ENCODE measurements around the gene DHX34.
"Not testable (repeated sequence)": the region's sequence is repeated elsewhere in the genome, so short reads cannot be mapped to it uniquely, and the experiment has no call there.

Gene DHX34

DNA sequence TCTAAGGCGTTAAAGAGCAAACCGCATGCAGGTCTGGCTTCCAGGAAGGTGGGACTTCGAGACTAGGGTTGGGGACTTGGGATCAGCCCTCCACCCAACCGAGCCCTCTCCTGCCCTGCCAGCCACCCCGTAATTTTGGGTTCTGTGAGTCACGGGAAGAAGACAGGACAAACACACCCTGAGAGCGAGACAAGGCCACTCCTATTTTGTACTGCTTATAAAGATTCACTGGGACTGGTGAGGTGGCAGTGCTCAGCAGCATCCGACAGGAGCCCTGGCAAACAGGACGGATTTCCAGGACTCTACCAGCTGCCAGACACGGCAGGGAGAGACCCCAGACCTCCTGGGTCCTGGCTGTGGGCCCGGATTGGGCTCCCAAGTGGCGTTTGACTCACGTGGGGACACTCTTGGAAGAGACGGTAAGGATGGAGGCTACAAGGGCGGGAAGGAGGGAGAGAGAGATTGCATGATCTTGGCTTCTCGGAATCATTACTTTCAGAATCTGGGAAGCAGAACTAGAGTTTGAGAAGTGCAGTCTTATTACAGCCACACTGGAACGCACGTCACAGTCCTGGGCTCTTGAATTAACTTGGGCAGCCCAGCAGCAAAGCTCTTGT, 17.1 kb upstream of the DHX34 start, which contains the start of gene C5AR2:
Gene C5AR2 (plus strand): TSS at position 245 of the 617 bp plus-strand sequence. CDS start 8,625 bp downstream, outside the sequence.
- H3K9me3 ChIP-seq (ENCODE audit: control insufficient read depth, low read length): no peaks in the 10 kb centered on the region
- no peak for DNase-seq (ENCODE audit: low read depth)
- H3K36me3 ChIP-seq (ENCODE audit: control insufficient read depth, insufficient read depth, low read length, severe bottlenecking): no peaks in the 10 kb centered on the region
- peaks cover 7% of the 10 kb centered on the region for H3K4me1 ChIP-seq (ENCODE audit: control insufficient read depth, insufficient read depth, low read length)
- no peaks in the 10 kb centered on the region for H3K27me3 ChIP-seq (replicated peaks; ENCODE audit: control insufficient read depth, insufficient read depth, low read length)
- H3K4me3 ChIP-seq (ENCODE audit: low read length): peak within 1 kb of the TSS; percentile 65
- H3K9ac ChIP-seq (ENCODE audit: low read length): peak within 1 kb of the TSS; percentile 59

DNA sequence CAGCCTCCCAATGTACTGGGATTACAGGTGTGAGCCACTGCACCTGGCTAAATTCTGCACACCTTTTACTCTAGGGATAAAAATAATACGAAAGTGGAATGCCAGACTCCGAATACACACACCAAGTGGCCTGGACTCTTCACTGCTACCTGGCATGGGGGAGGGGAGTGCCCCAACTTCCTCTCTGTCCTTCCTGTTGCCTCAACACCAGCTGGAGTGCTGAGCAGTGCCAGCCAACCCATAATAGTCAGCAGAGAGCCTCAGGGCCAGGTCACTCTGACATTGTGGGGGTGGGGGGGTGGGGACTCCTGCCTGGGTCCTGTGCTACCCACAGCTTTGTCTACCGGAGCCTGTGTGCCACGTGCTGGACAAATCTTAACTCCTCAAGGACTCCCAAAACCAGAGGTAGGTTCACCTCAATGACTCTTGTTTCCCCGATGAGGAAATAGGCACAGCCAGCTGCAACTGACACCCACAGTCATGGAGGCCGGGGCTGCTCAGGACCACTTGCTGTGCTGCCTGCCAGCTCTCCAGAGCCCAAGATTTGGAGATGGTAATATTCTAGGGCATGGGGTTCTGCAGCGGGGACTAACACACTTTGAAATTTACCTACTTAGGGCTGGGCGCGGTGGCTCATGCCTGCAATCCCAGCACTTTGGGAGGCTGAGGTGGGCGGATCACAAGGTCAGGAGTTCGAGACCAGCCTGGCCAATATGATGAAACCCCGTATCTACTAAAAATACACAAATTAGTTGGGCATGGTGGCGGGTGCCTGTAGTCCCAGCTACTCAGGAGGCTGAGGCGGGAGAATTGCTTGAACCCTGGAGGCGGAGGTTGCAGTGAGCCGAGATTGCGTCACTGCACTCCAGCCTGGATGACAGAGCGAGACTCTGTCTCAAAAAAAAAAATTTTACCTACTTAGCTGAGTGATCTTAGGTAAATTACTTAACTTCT, 12.1 kb upstream of the DHX34 start:
- not testable (repeated sequence) for H3K4me1 ChIP-seq (ENCODE audit: control insufficient read depth, insufficient read depth, low read length); DNase-seq (ENCODE audit: low read depth); H3K27me3 ChIP-seq (replicated peaks; ENCODE audit: control insufficient read depth, insufficient read depth, low read length); H3K36me3 ChIP-seq (ENCODE audit: control insufficient read depth, insufficient read depth, low read length, severe bottlenecking); H3K4me3 ChIP-seq (ENCODE audit: low read length); H3K9ac ChIP-seq (ENCODE audit: low read length); H3K9me3 ChIP-seq (ENCODE audit: control insufficient read depth, low read length)

GRCh38 chr19:47339196-47339880, 9.8 kb upstream of the DHX34 start:
- Histone ChIP-seq H3K36me3 (ENCODE audit: control insufficient read depth, insufficient read depth, low read length, severe bottlenecking) (no peaks in the 10 kb centered on the region), H3K4me3 (ENCODE audit: low read length) (no peak overlapping the region), H3K27me3 (replicated peaks; ENCODE audit: control insufficient read depth, insufficient read depth, low read length) (no peaks in the 10 kb centered on the region), H3K9me3 (ENCODE audit: control insufficient read depth, low read length) (no peaks in the 10 kb centered on the region), H3K4me1 (ENCODE audit: control insufficient read depth, insufficient read depth, low read length) (no peaks in the 10 kb centered on the region), H3K9ac (ENCODE audit: low read length) (no peak overlapping the region)
- DNase-seq (ENCODE audit: low read depth): no peak

GRCh38 chr19:47340477-47341208, 8.5 kb upstream of the DHX34 start:
- Histone ChIP-seq H3K27me3 (replicated peaks; ENCODE audit: control insufficient read depth, insufficient read depth, low read length) (no peaks in the 10 kb centered on the region), H3K4me3 (ENCODE audit: low read length) (no peak overlapping the region), H3K9ac (ENCODE audit: low read length) (no peak overlapping the region), H3K36me3 (ENCODE audit: control insufficient read depth, insufficient read depth, low read length, severe bottlenecking) (no peaks in the 10 kb centered on the region), H3K4me1 (ENCODE audit: control insufficient read depth, insufficient read depth, low read length) (no peaks in the 10 kb centered on the region), H3K9me3 (ENCODE audit: control insufficient read depth, low read length) (no peaks in the 10 kb centered on the region)
- DNase-seq (ENCODE audit: low read depth): no peak

- Histone ChIP-seq H3K9me3 (ENCODE audit: control insufficient read depth, low read length) (no peaks in the 10 kb centered on the region), H3K4me1 (ENCODE audit: control insufficient read depth, insufficient read depth, low read length) (no peaks in the 10 kb centered on the region), H3K36me3 (ENCODE audit: control insufficient read depth, insufficient read depth, low read length, severe bottlenecking) (no peaks in the 10 kb centered on the region), H3K27me3 (replicated peaks; ENCODE audit: control insufficient read depth, insufficient read depth, low read length) (no peaks in the 10 kb centered on the region), H3K4me3 (ENCODE audit: low read length) (no peak overlapping the region), H3K9ac (ENCODE audit: low read length) (no peak overlapping the region)
- no peak for DNase-seq (ENCODE audit: low read depth)
Measured at GRCh38 chr19:47341734-47342133, 7.4 kb upstream of the DHX34 start.

- Histone ChIP-seq H3K4me3 (ENCODE audit: low read length) (no peak overlapping the region), H3K27me3 (replicated peaks; ENCODE audit: control insufficient read depth, insufficient read depth, low read length) (no peaks in the 10 kb centered on the region), H3K9ac (ENCODE audit: low read length) (no peak overlapping the region), H3K36me3 (ENCODE audit: control insufficient read depth, insufficient read depth, low read length, severe bottlenecking) (no peaks in the 10 kb centered on the region), H3K9me3 (ENCODE audit: control insufficient read depth, low read length) (no peaks in the 10 kb centered on the region), H3K4me1 (ENCODE audit: control insufficient read depth, insufficient read depth, low read length) (no peaks in the 10 kb centered on the region)
- DNase-seq (ENCODE audit: low read depth): no peak
Measured at GRCh38 chr19:47343194-47343802, 5.8 kb upstream of the DHX34 start.

DNA sequence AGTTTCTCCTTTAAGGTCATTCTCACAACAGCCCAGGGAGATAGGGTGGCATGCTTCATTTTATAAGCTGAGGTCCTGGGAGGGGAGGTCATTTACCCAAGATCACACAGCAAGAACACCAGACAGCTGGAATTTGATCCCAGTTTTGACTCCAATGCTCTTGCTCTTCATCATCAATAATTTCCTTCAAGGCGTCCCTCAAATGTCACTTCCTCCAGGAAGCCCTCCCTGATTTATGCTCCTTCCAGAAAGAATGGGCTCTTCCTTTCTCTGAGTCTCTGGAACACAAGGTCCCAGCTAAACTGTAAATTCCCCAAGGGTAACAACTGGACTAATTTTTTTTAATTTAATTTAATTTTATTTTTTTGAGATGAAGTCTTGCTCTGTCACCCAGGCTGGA, 4.7 kb upstream of the DHX34 start:
- no peaks in the 10 kb centered on the region for H3K27me3 ChIP-seq (replicated peaks; ENCODE audit: control insufficient read depth, insufficient read depth, low read length)
- no peak for DNase-seq (ENCODE audit: low read depth)
- H3K9me3 ChIP-seq (ENCODE audit: control insufficient read depth, low read length): no peaks in the 10 kb centered on the region
- H3K4me3 ChIP-seq (ENCODE audit: low read length): no peak overlapping the region
- H3K9ac ChIP-seq (ENCODE audit: low read length): no peak overlapping the region
- H3K4me1 ChIP-seq (ENCODE audit: control insufficient read depth, insufficient read depth, low read length): peaks cover 3% of the 10 kb centered on the region
- no peaks in the 10 kb centered on the region for H3K36me3 ChIP-seq (ENCODE audit: control insufficient read depth, insufficient read depth, low read length, severe bottlenecking)

GRCh38 chr19:47346024-47346423, 3.1 kb upstream of the DHX34 start:
- H3K36me3 ChIP-seq (ENCODE audit: control insufficient read depth, insufficient read depth, low read length, severe bottlenecking); H3K9ac ChIP-seq (ENCODE audit: low read length); H3K27me3 ChIP-seq (replicated peaks; ENCODE audit: control insufficient read depth, insufficient read depth, low read length); DNase-seq (ENCODE audit: low read depth); H3K4me3 ChIP-seq (ENCODE audit: low read length); H3K9me3 ChIP-seq (ENCODE audit: control insufficient read depth, low read length); H3K4me1 ChIP-seq (ENCODE audit: control insufficient read depth, insufficient read depth, low read length): not testable (repeated sequence)

GRCh38 chr19:47350630-47351029, 1.5 kb downstream of the DHX34 start:
- Histone ChIP-seq H3K27me3 (replicated peaks; ENCODE audit: control insufficient read depth, insufficient read depth, low read length) (no peaks in the 10 kb centered on the region), H3K4me3 (ENCODE audit: low read length) (peak overlapping the region; percentile 92), H3K36me3 (ENCODE audit: control insufficient read depth, insufficient read depth, low read length, severe bottlenecking) (peaks cover 26% of the 10 kb centered on the region), H3K4me1 (ENCODE audit: control insufficient read depth, insufficient read depth, low read length) (peaks cover 9% of the 10 kb centered on the region), H3K9me3 (ENCODE audit: control insufficient read depth, low read length) (no peaks in the 10 kb centered on the region), H3K9ac (ENCODE audit: low read length) (no peak overlapping the region)
- no peak for DNase-seq (ENCODE audit: low read depth)

- Histone ChIP-seq H3K4me3 (ENCODE audit: low read length) (no peak overlapping the region), H3K36me3 (ENCODE audit: control insufficient read depth, insufficient read depth, low read length, severe bottlenecking) (peaks cover 35% of the 10 kb centered on the region), H3K27me3 (replicated peaks; ENCODE audit: control insufficient read depth, insufficient read depth, low read length) (no peaks in the 10 kb centered on the region), H3K9ac (ENCODE audit: low read length) (no peak overlapping the region), H3K4me1 (ENCODE audit: control insufficient read depth, insufficient read depth, low read length) (peaks cover 9% of the 10 kb centered on the region), H3K9me3 (ENCODE audit: control insufficient read depth, low read length) (no peaks in the 10 kb centered on the region)
- DNase-seq (ENCODE audit: low read depth): peak; percentile 50
Measured at GRCh38 chr19:47351548-47351947, 2.4 kb downstream of the DHX34 start.
